Measurements from ENCODE around the gene RAD51B. TPM values are rescaled to one million over a fixed set of nuclear protein-coding genes. Genes with fewer than 3 reads are reported as not detected.

Gene RAD51B
- total RNA-seq, 1 experiment from 2014 or later = 8.5 TPM

- no TSS peak for BruUV-seq (replicated peaks)
- Histone ChIP-seq H3K4me3 (ENCODE audit: low read depth in 2 of 2, low read length in 2 of 2) (no peak overlapping the region), H3K27ac (ENCODE audit: low read length) (peak overlapping the region; percentile 66; the same call in 1 of the 2 replicates), H3K9me3 (ENCODE audit: control insufficient read depth, insufficient read depth, low read depth, low read length) (no peaks in the 10 kb centered on the region), H3K4me1 (ENCODE audit: control insufficient read depth, insufficient read depth, low read length) (peaks cover 12% of the 10 kb centered on the region; the same call in 1 of the 2 replicates), H3K36me3 (ENCODE audit: control insufficient read depth, insufficient read depth, low read length) (no peaks in the 10 kb centered on the region), H3K27me3 (ENCODE audit: control insufficient read depth, insufficient read depth, low read length) (no peaks in the 10 kb centered on the region)
- in situ Hi-C loops (cut with HindIII; ENCODE audit: low pct_unique_long_range_greater_than_20kb, low sequenced_read_pairs) = no loop called here
- ATAC-seq = no peak
- intact Hi-C loops (cut with micrococcal nuclease; ENCODE audit: unreplicated experiment) = no loop called here
- TF ChIP-seq POLR2AphosphoS5 (IDR thresholded peaks at IDR 0.05; ENCODE audit: low read depth, low read length) (no peak), TCF7L2 (IDR thresholded peaks at IDR 0.05; ENCODE audit: low read depth, low read length) (no peak), SIN3A (IDR thresholded peaks at IDR 0.05; ENCODE audit: borderline replicate concordance, insufficient read depth, low read depth, low read length) (no peak)
- TF ChIP-seq, protein P1, sequence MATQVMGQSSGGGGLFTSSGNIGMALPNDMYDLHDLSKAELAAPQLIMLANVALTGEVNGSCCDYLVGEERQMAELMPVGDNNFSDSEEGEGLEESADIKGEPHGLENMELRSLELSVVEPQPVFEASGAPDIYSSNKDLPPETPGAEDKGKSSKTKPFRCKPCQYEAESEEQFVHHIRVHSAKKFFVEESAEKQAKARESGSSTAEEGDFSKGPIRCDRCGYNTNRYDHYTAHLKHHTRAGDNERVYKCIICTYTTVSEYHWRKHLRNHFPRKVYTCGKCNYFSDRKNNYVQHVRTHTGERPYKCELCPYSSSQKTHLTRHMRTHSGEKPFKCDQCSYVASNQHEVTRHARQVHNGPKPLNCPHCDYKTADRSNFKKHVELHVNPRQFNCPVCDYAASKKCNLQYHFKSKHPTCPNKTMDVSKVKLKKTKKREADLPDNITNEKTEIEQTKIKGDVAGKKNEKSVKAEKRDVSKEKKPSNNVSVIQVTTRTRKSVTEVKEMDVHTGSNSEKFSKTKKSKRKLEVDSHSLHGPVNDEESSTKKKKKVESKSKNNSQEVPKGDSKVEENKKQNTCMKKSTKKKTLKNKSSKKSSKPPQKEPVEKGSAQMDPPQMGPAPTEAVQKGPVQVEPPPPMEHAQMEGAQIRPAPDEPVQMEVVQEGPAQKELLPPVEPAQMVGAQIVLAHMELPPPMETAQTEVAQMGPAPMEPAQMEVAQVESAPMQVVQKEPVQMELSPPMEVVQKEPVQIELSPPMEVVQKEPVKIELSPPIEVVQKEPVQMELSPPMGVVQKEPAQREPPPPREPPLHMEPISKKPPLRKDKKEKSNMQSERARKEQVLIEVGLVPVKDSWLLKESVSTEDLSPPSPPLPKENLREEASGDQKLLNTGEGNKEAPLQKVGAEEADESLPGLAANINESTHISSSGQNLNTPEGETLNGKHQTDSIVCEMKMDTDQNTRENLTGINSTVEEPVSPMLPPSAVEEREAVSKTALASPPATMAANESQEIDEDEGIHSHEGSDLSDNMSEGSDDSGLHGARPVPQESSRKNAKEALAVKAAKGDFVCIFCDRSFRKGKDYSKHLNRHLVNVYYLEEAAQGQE (IDR thresholded peaks at IDR 0.05; ENCODE audit: insufficient read depth in 1 of 2, low read depth in 2 of 2, low read length in 1 of 2) = no peak
- TF ChIP-seq, protein P2, sequence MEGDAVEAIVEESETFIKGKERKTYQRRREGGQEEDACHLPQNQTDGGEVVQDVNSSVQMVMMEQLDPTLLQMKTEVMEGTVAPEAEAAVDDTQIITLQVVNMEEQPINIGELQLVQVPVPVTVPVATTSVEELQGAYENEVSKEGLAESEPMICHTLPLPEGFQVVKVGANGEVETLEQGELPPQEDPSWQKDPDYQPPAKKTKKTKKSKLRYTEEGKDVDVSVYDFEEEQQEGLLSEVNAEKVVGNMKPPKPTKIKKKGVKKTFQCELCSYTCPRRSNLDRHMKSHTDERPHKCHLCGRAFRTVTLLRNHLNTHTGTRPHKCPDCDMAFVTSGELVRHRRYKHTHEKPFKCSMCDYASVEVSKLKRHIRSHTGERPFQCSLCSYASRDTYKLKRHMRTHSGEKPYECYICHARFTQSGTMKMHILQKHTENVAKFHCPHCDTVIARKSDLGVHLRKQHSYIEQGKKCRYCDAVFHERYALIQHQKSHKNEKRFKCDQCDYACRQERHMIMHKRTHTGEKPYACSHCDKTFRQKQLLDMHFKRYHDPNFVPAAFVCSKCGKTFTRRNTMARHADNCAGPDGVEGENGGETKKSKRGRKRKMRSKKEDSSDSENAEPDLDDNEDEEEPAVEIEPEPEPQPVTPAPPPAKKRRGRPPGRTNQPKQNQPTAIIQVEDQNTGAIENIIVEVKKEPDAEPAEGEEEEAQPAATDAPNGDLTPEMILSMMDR (IDR thresholded peaks at IDR 0.05) = no peak
- DNase-seq (ENCODE audit: low read depth, low spot score) = no peak
- ChIA-PET CTCF (no interaction called here), POLR2A (no interaction called here)
Measured at GRCh38 chr14:68168460-68169109, 349.0 kb downstream of the RAD51B start.

DNA sequence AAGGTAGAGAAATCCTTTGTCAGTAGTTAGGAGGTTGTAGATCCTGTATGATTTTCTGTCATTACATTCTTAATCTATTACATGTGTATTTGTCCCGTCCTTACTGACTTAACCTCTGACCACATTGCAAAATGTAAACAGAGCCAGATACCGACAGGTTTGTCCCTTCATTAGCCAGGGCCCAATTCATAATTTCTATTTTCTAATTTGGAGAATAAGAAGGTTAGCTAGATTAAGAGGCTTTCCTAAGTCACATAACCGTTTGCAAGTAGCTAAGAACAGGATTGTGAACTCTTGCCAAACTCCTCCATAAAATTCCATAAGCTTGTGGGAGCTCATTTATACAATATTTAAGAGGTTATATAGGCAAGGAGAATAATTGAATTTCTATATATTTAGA, 352.6 kb downstream of the RAD51B start:
- DNase-seq (ENCODE audit: low read depth, low spot score) = no peak
- BruUV-seq (replicated peaks) = no TSS peak
- CTCF ChIA-PET = no interaction called here

More for the DNA sequence above, 352.6 kb downstream of the RAD51B start:
- H3K36me3 ChIP-seq (ENCODE audit: control insufficient read depth, insufficient read depth, low read length) = no peaks in the 10 kb centered on the region
- peak overlapping the region; percentile 39 for H3K27ac ChIP-seq (ENCODE audit: low read length)
- no peaks in the 10 kb centered on the region for H3K9me3 ChIP-seq (ENCODE audit: control insufficient read depth, insufficient read depth, low read depth, low read length)
- intact Hi-C loops (cut with micrococcal nuclease; ENCODE audit: unreplicated experiment) (no loop called here), in situ Hi-C loops (cut with HindIII; ENCODE audit: low pct_unique_long_range_greater_than_20kb, low sequenced_read_pairs) (no loop called here)
- H3K27me3 ChIP-seq (ENCODE audit: control insufficient read depth, insufficient read depth, low read length) = no peaks in the 10 kb centered on the region
- no peak for ATAC-seq
- POLR2A ChIA-PET = no interaction called here
- peaks cover 6% of the 10 kb centered on the region; the same call in 1 of the 2 replicates for H3K4me1 ChIP-seq (ENCODE audit: control insufficient read depth, insufficient read depth, low read length)
- H3K4me3 ChIP-seq (ENCODE audit: low read depth in 2 of 2, low read length in 2 of 2) = no peak overlapping the region
- no peak for TF ChIP-seq SIN3A (IDR thresholded peaks at IDR 0.05; ENCODE audit: borderline replicate concordance, insufficient read depth, low read depth, low read length)
- TF ChIP-seq, protein P2 (IDR thresholded peaks at IDR 0.05) = no peak
- TF ChIP-seq, protein P1 (IDR thresholded peaks at IDR 0.05; ENCODE audit: insufficient read depth in 1 of 2, low read depth in 2 of 2, low read length in 1 of 2) = no peak
- no peak for TF ChIP-seq TCF7L2 (IDR thresholded peaks at IDR 0.05; ENCODE audit: low read depth, low read length)
- TF ChIP-seq POLR2AphosphoS5 (IDR thresholded peaks at IDR 0.05; ENCODE audit: low read depth, low read length) = no peak
